Vagina (tissue), 2 donors: ENCODE results near the gene MUC13.

ENCODE experiments used
- CTCF ChIP-seq, 3 experiments: fragments of 450-650 bp in 2 of 3; fragments of 200-600 bp in 1 of 3; sonication (generic) in 1 of 3; IDR thresholded peaks; one replicate each; pipeline ENCODE4 v1.5.1; 2017 to 2019; ENCODE audit warnings: antibody characterized with exemption in 3 of 3, mild to moderate bottlenecking in 2 of 3, moderate library complexity in 2 of 3
- POLR2A ChIP-seq, 2 donors: fragments of 450-650 bp; IDR thresholded peaks; one replicate each; pipeline ENCODE4 v1.6.1; 2017; ENCODE audit warnings: antibody characterized with exemption in 2 of 2, mild to moderate bottlenecking in 2 of 2, moderate library complexity in 2 of 2
- POLR2AphosphoS5 ChIP-seq, 2 donors: sonication (generic); formaldehyde crosslinking; IDR thresholded peaks; one replicate each; pipeline ENCODE4 v1.9.0; 2017; ENCODE audit warnings: antibody characterized with exemption in 2 of 2, mild to moderate bottlenecking in 2 of 2, low read depth in 1 of 2; ENCODE audit not compliant: insufficient read depth in 1 of 2

DNA sequence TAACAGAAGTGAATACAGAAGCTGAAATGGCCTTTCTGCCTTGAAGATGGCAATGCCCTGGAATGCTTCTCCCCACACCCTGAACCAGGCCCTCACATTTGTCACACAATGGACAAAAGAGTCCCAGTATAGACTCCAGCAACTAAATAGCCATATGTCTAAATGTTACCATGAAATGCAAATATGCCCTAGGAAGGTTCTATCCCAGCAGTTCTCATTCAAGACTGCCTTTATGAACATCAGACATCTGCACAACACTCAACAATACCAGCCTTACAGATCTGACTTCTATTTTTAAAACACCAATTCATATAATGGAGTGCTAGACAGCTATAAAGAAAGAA is 55.2 kb downstream of the MUC13 start:
- TF ChIP-seq CTCF (IDR thresholded peaks at IDR 0.05) (no peak), POLR2AphosphoS5 (IDR thresholded peaks at IDR 0.05; ENCODE audit: insufficient read depth in 1 of 2, low read depth in 1 of 2) (no peak), POLR2A (IDR thresholded peaks at IDR 0.05) (no peak)
